Measurements from ENCODE around the gene NEK4.

DNA sequence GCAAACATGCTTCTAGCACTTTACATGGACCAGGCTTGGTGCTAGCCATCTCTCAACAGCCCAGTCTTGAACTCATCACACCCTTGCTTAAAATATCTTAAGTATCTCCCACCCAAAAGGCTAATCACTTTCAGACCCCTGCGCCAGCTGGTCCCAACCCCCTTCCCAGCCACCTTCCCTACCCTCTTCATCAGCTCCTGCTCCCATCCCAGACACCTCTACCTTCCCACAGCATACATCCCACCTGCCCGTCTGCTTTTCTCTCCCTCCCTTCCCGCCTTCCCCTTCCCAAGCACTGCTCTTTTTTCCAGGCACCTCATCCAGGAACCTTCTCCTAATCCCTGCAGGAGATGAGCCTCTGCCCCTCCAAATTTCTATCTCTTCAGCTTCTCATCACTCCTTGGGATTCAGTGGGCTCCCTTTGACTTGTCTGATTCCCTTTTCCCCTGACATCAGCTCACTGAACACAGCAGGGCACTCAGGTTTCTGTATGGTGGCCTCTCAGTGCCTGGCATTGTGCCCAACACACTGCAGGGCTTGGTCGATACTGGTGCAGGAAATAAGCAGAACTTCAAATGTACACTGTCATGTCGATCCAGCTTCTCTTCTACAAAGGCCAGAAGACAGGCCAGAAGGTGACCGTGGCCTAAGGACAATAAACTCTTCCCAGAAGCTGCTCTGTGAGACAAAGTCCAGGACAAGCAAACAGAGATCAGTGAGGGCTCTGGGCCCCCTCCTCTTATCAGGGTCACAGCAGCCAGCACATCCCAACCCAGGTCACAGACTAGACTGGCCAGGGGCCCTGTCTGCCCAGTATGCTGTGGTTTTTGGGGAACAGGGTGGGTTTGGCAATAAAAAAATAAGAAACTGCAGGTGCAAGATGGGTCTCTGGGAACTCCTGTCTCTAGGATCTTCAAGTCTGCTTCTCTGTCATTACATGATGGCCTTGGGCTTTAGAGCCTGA lies 4.4 kb upstream of the NEK4 start:
- TF ChIP-seq, protein P1, sequence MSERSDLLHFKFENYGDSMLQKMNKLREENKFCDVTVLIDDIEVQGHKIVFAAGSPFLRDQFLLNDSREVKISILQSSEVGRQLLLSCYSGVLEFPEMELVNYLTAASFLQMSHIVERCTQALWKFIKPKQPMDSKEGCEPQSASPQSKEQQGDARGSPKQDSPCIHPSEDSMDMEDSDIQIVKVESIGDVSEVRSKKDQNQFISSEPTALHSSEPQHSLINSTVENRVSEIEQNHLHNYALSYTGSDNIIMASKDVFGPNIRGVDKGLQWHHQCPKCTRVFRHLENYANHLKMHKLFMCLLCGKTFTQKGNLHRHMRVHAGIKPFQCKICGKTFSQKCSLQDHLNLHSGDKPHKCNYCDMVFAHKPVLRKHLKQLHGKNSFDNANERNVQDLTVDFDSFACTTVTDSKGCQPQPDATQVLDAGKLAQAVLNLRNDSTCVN (tag by site-specific recombination; optimal IDR thresholded peaks at IDR 0.05) = no peak
- TF ChIP-seq ZNF184 (tag by site-specific recombination; IDR thresholded peaks at IDR 0.05) = no peak
